SK-N-MC (cell line): ENCODE measurements around the gene HSPB9.

Source experiments
- EZH2 ChIP-seq: fragments of 200-600 bp; sonication (generic); IDR thresholded peaks from one replicate; pipeline ENCODE4 v1.6.1; 2017; ENCODE audit warnings: antibody characterized with exemption
- FOXP2 ChIP-seq: optimal IDR thresholded peaks from 2 replicates; pipeline ENCODE3; 2011; ENCODE audit warnings: mild to moderate bottlenecking, moderate library complexity; ENCODE audit not compliant: insufficient read depth; ENCODE audit errors: extremely low read length, control extremely low read depth
- POLR2AphosphoS5 ChIP-seq: IDR thresholded peaks from 2 replicates; pipeline ENCODE4 v1.6.1; 2012; ENCODE audit warnings: mild to moderate bottlenecking, low read depth, low read length, borderline replicate concordance

DNA sequence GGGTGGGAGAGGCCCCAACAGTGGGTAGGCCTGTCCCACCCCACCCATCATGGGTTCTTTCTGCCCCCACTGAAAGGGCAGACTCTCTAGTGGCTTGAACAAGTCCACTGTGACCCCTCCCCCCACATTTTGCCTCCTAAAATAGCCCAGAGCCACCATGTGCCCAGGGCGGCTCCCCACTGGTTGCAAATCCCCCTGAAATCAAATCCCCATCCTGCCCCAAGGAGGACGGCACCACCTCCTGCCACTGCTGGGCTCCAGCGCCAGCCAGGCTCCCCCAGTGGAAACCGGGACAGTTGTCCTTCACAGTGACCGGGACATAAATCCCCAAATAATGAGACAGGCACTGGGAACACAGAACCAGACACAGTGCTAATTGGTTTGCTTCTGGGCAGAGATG, 44.8 kb upstream of the HSPB9 start:
- TF ChIP-seq EZH2 (no peak), POLR2AphosphoS5 (no peak), FOXP2 (no peak)
